Measurements from ENCODE around the gene FEM1B.

The FEM1B gene

GRCh38 chr15:68322796-68323195 lies 45.3 kb downstream of the FEM1B start:
- TF ChIP-seq, protein P1, sequence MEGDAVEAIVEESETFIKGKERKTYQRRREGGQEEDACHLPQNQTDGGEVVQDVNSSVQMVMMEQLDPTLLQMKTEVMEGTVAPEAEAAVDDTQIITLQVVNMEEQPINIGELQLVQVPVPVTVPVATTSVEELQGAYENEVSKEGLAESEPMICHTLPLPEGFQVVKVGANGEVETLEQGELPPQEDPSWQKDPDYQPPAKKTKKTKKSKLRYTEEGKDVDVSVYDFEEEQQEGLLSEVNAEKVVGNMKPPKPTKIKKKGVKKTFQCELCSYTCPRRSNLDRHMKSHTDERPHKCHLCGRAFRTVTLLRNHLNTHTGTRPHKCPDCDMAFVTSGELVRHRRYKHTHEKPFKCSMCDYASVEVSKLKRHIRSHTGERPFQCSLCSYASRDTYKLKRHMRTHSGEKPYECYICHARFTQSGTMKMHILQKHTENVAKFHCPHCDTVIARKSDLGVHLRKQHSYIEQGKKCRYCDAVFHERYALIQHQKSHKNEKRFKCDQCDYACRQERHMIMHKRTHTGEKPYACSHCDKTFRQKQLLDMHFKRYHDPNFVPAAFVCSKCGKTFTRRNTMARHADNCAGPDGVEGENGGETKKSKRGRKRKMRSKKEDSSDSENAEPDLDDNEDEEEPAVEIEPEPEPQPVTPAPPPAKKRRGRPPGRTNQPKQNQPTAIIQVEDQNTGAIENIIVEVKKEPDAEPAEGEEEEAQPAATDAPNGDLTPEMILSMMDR (IDR thresholded peaks at IDR 0.05; ENCODE audit: insufficient read depth, low read depth, low read length, missing control alignments): no peak
- no peak for DNase-seq (ENCODE audit: low read depth)
- H3K4me3 ChIP-seq (ENCODE audit: low read length): no peak overlapping the region

DNA sequence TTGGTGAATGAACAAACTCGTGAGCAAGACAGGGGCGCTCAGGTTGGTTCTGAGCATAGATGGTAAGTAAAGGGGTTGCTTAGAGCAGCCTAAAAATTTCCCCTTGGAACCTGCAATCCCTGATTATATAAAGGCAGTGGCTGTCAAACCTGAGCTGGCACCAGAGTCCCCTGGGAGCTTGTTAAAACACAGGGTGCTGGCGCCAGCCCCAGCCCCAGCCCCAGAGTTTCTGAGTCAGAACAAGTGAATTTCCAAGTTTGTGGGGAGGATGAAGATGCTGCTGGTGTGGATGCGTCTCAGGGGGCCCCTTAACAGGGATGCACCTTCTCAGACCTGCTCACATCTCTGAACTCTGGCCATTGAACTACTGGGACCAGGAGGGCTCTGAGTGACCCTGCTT lies 48.2 kb downstream of the FEM1B start:
- no peak overlapping the region for H3K4me3 ChIP-seq (ENCODE audit: low read length)
- TF ChIP-seq, protein P1 (IDR thresholded peaks at IDR 0.05; ENCODE audit: insufficient read depth, low read depth, low read length, missing control alignments): no peak
- DNase-seq (ENCODE audit: low read depth): no peak

DNA sequence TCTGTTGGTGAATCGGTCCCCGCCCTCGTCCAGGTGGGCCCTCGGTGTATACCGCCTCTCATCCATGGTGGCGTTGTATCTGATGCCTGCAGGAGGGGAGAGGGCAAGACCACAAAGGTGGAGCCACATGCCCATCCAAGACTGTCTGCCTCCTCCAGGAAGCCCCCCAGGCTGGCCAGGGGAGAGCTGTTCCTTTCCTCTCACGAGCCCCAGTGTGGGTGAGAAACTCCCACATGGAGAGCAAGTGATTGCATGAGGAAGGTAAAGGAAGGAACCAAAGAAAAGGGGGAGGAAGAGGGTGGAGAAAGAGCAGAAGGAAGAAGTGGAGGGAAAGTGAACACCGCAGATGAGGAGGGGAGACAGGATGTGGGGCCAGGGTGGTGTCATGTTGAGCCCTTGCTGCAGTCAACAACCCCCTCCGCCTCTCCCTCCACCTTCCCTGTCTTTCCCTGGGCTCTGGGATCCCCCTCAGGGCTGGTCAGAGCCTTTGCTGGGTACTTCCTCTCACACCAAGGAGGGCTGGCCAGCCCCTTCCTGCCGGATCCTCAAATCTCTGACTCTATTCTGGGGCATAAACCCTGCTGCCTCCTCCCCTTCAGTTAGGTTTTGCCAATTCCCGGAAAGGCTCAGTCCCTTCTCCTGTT lies 49.3 kb downstream of the FEM1B start:
- TF ChIP-seq, protein P1 (IDR thresholded peaks at IDR 0.05; ENCODE audit: insufficient read depth, low read depth, low read length, missing control alignments): no peak
- no peak overlapping the region for H3K4me3 ChIP-seq (ENCODE audit: low read length)
- DNase-seq (ENCODE audit: low read depth): no peak

- DNase-seq (ENCODE audit: low read depth): no peak
- no peak overlapping the region for H3K4me3 ChIP-seq (ENCODE audit: low read length)
- TF ChIP-seq, protein P1 (IDR thresholded peaks at IDR 0.05; ENCODE audit: insufficient read depth, low read depth, low read length, missing control alignments): no peak
Observed at GRCh38 chr15:68328443-68328842, 50.9 kb downstream of the FEM1B start.

- H3K4me3 ChIP-seq (ENCODE audit: low read length): no peak overlapping the region
- TF ChIP-seq, protein P1 (IDR thresholded peaks at IDR 0.05; ENCODE audit: insufficient read depth, low read depth, low read length, missing control alignments): no peak
- DNase-seq (ENCODE audit: low read depth): no peak
Observed at GRCh38 chr15:68328964-68329363, 51.4 kb downstream of the FEM1B start.

DNA sequence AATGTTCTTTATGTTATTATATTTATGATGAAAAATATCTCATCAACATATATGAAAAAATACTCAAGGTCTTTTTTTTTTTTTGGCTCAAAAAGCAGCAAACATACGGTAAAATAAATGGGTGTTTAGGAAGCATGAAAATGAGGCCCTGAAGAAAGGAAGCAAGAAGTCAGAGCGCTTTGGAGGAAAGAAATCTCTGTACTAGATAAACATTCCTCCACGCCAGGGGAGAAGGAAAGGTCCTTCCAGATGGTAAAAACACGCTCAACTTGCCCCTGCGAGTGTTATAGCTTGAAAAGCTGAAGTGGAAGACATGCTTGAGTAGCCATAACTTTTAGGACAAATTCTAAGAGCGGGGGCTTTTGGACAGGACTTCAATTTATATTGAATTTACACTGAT lies 52.9 kb downstream of the FEM1B start:
- no peak for DNase-seq (ENCODE audit: low read depth)
- H3K4me3 ChIP-seq (ENCODE audit: low read length): no peak overlapping the region
- TF ChIP-seq, protein P1 (IDR thresholded peaks at IDR 0.05; ENCODE audit: insufficient read depth, low read depth, low read length, missing control alignments): no peak

DNA sequence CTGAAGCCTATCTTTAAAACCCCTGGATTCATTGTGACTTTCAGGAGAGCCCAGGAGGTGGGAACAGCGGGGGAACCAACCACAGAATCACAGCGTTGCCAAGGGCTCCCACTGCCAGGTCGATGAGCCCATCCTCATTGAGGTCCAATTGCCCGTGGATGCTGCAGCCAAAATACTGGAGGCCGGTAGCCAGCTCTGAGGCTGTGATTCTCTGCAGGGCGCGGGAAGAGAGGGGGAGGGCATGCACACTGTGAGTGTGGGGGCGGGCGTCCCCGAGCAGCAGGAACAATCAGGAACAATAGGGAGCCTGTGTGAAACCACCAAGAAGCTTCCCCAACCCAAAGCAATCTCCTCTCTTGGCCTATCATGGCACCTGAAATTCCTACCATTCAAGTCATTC lies 53.4 kb downstream of the FEM1B start:
- DNase-seq (ENCODE audit: low read depth): no peak
- TF ChIP-seq, protein P1 (IDR thresholded peaks at IDR 0.05; ENCODE audit: insufficient read depth, low read depth, low read length, missing control alignments): no peak
- H3K4me3 ChIP-seq (ENCODE audit: low read length): no peak overlapping the region
